Stimulated activated naive CD8-positive, alpha-beta T cell treated with anti-CD3 and anti-CD28 coated beads, Interleukin-15, amount 100 ng/mL, for 72 hours (primary cell): Measurements from ENCODE around the gene AFG1L.
"Not testable (repeated sequence)": the region's sequence is repeated elsewhere in the genome, so short reads cannot be mapped to it uniquely, and the experiment has no call there.

Experiments
- ATAC-seq: fragments of 150-1000 bp; cut with Tn5 transposase; 2 replicates; pipeline ENCODE4 v1.10.0; 2021; ENCODE audit warnings: mild to moderate bottlenecking, moderate library complexity
- DNase-seq, 2 donors: peaks; one replicate each; pipeline ENCODE4 v3.0.0; 2021 to 2022
- H3K27ac Mint-ChIP-seq, 2 donors: one replicate each; pipeline ENCODE4 v1.8.0; 2022; ENCODE audit warnings: mild to moderate bottlenecking in 2 of 2, mixed read lengths in 2 of 2, moderate library complexity in 2 of 2
- H3K27me3 Mint-ChIP-seq: one replicate; pipeline ENCODE4 v1.8.0; 2022; ENCODE audit warnings: mixed read lengths
- H3K4me1 Mint-ChIP-seq: one replicate; pipeline ENCODE4 v1.8.0; 2022; ENCODE audit warnings: mild to moderate bottlenecking, mixed read lengths
- H3K4me3 Mint-ChIP-seq, 2 donors: one replicate each; pipeline ENCODE4 v1.8.0; 2022; ENCODE audit warnings: mild to moderate bottlenecking in 2 of 2, mixed read lengths in 2 of 2, moderate library complexity in 1 of 2
- H3K9me3 Mint-ChIP-seq, 2 donors: one replicate each; pipeline ENCODE4 v1.8.0; 2022; ENCODE audit warnings: mixed read lengths in 2 of 2

The AFG1L gene

DNA sequence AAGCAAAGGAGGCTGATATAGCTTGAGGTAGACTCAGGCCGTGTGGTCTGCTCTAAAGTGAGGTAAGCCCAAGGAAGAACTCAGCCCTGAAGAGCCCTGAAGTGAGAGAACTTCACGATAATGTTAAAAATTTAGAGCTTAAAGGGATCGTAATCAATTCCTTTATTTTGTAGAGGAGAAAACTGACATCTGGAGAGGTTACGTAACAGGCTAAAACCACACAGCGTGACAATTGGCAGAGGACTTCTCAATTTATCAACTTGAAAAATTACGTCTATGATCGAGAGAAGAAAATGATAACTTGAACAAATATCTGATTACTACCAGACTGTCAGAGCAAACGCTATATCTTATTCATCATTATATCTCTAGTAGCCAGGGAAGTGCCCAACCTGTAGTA is 144.1 kb downstream of the AFG1L start:
- ATAC-seq (no peak), DNase-seq (no peak)
- Mint-ChIP-seq H3K27ac (no peak overlapping the region), H3K9me3 (no peaks in the 10 kb centered on the region), H3K4me3 (no peak overlapping the region), H3K27me3 (peaks cover 9% of the 10 kb centered on the region), H3K4me1 (no peaks in the 10 kb centered on the region)

GRCh38 chr6:108441141-108441540 is 146.3 kb downstream of the AFG1L start:
- no peak for DNase-seq

GRCh38 chr6:108442770-108443520 is 148.1 kb downstream of the AFG1L start:
- Mint-ChIP-seq H3K27me3 (peaks cover 9% of the 10 kb centered on the region), H3K27ac (no peak overlapping the region), H3K4me3 (no peak overlapping the region), H3K9me3 (no peaks in the 10 kb centered on the region), H3K4me1 (peaks cover 18% of the 10 kb centered on the region)
- no peak for DNase-seq
- no peak for ATAC-seq

More at GRCh38 chr6:108441141-108441540, 146.3 kb downstream of the AFG1L start:
- H3K27me3 Mint-ChIP-seq = peaks cover 9% of the 10 kb centered on the region
- no peak for ATAC-seq
- peaks cover 15% of the 10 kb centered on the region for H3K4me1 Mint-ChIP-seq
- H3K27ac Mint-ChIP-seq = no peak overlapping the region
- no peak overlapping the region for H3K4me3 Mint-ChIP-seq
- H3K9me3 Mint-ChIP-seq = no peaks in the 10 kb centered on the region

- no peaks in the 10 kb centered on the region for H3K9me3 Mint-ChIP-seq
- ATAC-seq (no peak), DNase-seq (no peak)
- H3K4me3 Mint-ChIP-seq = no peak overlapping the region
- no peaks in the 10 kb centered on the region for H3K27me3 Mint-ChIP-seq
- peaks cover 18% of the 10 kb centered on the region for H3K4me1 Mint-ChIP-seq
- no peak overlapping the region for H3K27ac Mint-ChIP-seq
Measured at GRCh38 chr6:108446629-108447150, 151.8 kb downstream of the AFG1L start.

DNA sequence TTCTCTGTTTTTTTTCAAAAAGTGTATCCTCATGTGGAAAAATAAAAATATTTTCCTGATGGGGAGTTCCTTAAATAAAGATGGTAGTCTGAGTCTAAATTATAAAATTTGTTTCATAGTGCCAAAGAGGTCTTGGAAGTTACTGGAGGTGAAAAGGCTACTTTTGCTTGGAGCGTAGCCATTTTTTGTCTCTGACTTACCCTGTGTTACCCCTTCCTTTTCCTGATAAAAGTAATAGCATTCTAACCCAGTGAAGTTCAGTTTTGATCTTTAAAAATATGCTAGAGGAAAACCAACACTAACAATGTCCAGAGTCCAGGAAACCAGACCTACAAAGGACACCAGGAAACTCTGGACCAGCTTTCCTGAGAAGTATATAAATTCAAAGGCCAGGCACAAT is 153.6 kb downstream of the AFG1L start:
- Mint-ChIP-seq H3K27me3 (no peaks in the 10 kb centered on the region), H3K9me3 (no peaks in the 10 kb centered on the region), H3K4me3 (no peak overlapping the region), H3K4me1 (peaks cover 19% of the 10 kb centered on the region), H3K27ac (no peak overlapping the region)
- DNase-seq (no peak), ATAC-seq (no peak)

- H3K27ac Mint-ChIP-seq, DNase-seq, H3K9me3 Mint-ChIP-seq, ATAC-seq, H3K27me3 Mint-ChIP-seq, H3K4me3 Mint-ChIP-seq: not testable (repeated sequence)
- H3K4me1 Mint-ChIP-seq = peaks cover 26% of the 10 kb centered on the region
Measured at GRCh38 chr6:108449717-108450116, 154.9 kb downstream of the AFG1L start.

DNA sequence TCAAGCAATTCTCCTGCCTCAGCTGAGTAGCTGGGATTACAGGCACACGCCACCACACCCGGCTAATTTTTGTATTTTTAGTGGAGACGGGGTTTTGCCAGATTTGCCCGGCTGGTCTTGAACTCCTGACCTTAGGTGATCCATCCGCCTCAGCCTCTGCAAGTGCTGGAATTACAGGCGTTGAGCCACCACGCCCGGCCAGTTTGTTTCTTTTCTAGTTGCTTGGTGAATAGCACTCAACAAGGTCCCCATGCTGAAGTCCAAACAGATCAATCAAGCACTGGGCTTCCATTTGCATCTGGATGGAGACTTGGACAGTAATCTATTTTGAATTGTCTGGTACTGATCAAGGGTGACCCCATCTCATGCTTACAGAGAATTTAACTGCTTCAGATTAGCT is 157.0 kb downstream of the AFG1L start:
- peaks cover 9% of the 10 kb centered on the region for H3K4me1 Mint-ChIP-seq
- DNase-seq (no peak), ATAC-seq (no peak)
- no peak overlapping the region for H3K4me3 Mint-ChIP-seq
- no peaks in the 10 kb centered on the region for H3K9me3 Mint-ChIP-seq
- H3K27ac Mint-ChIP-seq = no peak overlapping the region
- H3K27me3 Mint-ChIP-seq = no peaks in the 10 kb centered on the region

GRCh38 chr6:108452711-108453195 is 157.9 kb downstream of the AFG1L start:
- Mint-ChIP-seq H3K27ac (no peak overlapping the region), H3K9me3 (no peaks in the 10 kb centered on the region), H3K4me1 (peaks cover 9% of the 10 kb centered on the region), H3K27me3 (peaks cover under 1% of the 10 kb centered on the region), H3K4me3 (no peak overlapping the region)
- DNase-seq = no peak
- ATAC-seq = no peak

DNA sequence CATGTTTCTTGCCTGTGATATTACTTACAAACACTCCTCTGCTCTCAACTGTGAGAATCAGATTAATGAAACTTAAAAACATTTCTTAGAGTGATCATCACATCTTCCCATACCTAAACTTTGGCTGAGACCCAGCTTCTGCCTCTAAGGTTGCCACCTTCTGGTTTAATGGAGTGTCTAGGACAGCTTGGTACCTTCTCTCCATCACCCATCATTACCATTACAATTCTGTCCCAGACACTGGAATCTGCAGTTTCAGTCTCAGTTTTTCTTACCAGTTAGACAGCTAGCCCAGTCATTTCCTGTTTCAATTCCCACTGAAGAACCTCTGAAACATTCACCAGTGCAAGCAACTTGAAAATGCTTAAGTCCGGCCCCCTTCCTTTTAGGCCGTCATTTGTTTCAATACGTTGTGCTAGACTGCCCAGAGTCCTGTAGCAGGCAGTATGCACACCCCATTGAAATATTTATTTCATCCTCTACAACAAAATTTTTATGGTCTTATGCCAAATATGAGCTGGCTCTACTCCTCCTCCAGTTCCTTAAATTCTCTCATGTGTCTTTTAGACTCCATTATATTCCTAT is 158.8 kb downstream of the AFG1L start:
- Mint-ChIP-seq H3K4me1 (peaks cover 9% of the 10 kb centered on the region), H3K27me3 (peaks cover 8% of the 10 kb centered on the region), H3K9me3 (no peaks in the 10 kb centered on the region), H3K27ac (no peak overlapping the region), H3K4me3 (no peak overlapping the region)
- DNase-seq (no peak), ATAC-seq (peak; percentile 46)

GRCh38 chr6:108454356-108454755 is 159.5 kb downstream of the AFG1L start:
- no peak overlapping the region for H3K4me3 Mint-ChIP-seq
- H3K27ac Mint-ChIP-seq = no peak overlapping the region
- DNase-seq (no peak), ATAC-seq (no peak)
- H3K9me3 Mint-ChIP-seq = no peaks in the 10 kb centered on the region
- H3K27me3 Mint-ChIP-seq = peaks cover 8% of the 10 kb centered on the region
- H3K4me1 Mint-ChIP-seq = peaks cover 9% of the 10 kb centered on the region

- Mint-ChIP-seq H3K4me1 (peaks cover 9% of the 10 kb centered on the region), H3K27me3 (peaks cover 8% of the 10 kb centered on the region), H3K9me3 (no peaks in the 10 kb centered on the region), H3K27ac (no peak overlapping the region), H3K4me3 (no peak overlapping the region)
- ATAC-seq = no peak
- DNase-seq = no peak
Measured at GRCh38 chr6:108455688-108456087, 160.8 kb downstream of the AFG1L start.

GRCh38 chr6:108463784-108464183 is 168.9 kb downstream of the AFG1L start:
- no peak for ATAC-seq
- H3K4me3 Mint-ChIP-seq = no peak overlapping the region
- no peaks in the 10 kb centered on the region for H3K27me3 Mint-ChIP-seq
- no peaks in the 10 kb centered on the region for H3K4me1 Mint-ChIP-seq
- no peak overlapping the region for H3K27ac Mint-ChIP-seq
- no peaks in the 10 kb centered on the region for H3K9me3 Mint-ChIP-seq
- no peak for DNase-seq

GRCh38 chr6:108464418-108465097 is 169.7 kb downstream of the AFG1L start:
- ATAC-seq (no peak), DNase-seq (no peak)
- H3K27me3 Mint-ChIP-seq = no peaks in the 10 kb centered on the region
- no peaks in the 10 kb centered on the region for H3K4me1 Mint-ChIP-seq
- H3K27ac Mint-ChIP-seq = no peak overlapping the region
- no peaks in the 10 kb centered on the region for H3K9me3 Mint-ChIP-seq
- no peak overlapping the region for H3K4me3 Mint-ChIP-seq

DNA sequence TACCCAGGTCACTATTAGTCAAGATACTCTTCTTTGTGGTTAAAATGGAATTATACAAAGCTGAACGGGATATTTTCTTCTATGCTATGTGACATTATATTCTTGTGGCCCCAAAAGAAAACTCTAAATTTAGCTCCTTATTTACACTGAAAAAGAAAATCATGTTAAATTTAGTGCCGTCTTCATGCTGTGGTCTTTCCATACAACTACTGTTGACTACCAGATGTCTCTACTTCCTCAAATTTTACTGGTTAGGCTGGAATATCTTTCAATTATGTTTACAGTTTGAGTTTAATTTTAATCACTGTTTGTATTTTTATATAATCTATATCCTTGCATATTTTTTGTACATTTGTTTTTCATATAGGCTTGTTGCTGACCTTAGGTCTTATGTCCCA is 170.2 kb downstream of the AFG1L start:
- no peaks in the 10 kb centered on the region for H3K27me3 Mint-ChIP-seq
- no peak overlapping the region for H3K4me3 Mint-ChIP-seq
- H3K27ac Mint-ChIP-seq = no peak overlapping the region
- H3K4me1 Mint-ChIP-seq = no peaks in the 10 kb centered on the region
- H3K9me3 Mint-ChIP-seq = no peaks in the 10 kb centered on the region
- no peak for ATAC-seq
- no peak for DNase-seq

- H3K9me3 Mint-ChIP-seq = no peaks in the 10 kb centered on the region
- no peak overlapping the region for H3K4me3 Mint-ChIP-seq
- no peak overlapping the region for H3K27ac Mint-ChIP-seq
- no peaks in the 10 kb centered on the region for H3K27me3 Mint-ChIP-seq
- no peaks in the 10 kb centered on the region for H3K4me1 Mint-ChIP-seq
- no peak for DNase-seq
- ATAC-seq = no peak
Measured at GRCh38 chr6:108468346-108468745, 173.5 kb downstream of the AFG1L start.

GRCh38 chr6:108469316-108469715 is 174.5 kb downstream of the AFG1L start:
- Mint-ChIP-seq H3K4me1 (peaks cover 6% of the 10 kb centered on the region), H3K4me3 (no peak overlapping the region), H3K27me3 (no peaks in the 10 kb centered on the region), H3K9me3 (no peaks in the 10 kb centered on the region), H3K27ac (no peak overlapping the region)
- no peak for ATAC-seq
- no peak for DNase-seq
